ACHN (cell line): ENCODE data around the gene HOXD3.
A peak's percentile ranks its signal among the peaks of the same experiment; 100 is the strongest.

Experiments
- DNase-seq: peaks from one replicate; pipeline ENCODE4 v3.0.0-alpha.2; 2015
- in situ Hi-C: cut with HindIII; loops from 2 replicates; pipeline ENCODE4 v1.10.0; 2017; ENCODE audit warnings: low sequenced_read_pairs, low pct_ligation_motif_present, low pct_unique_long_range_greater_than_20kb

The HOXD3 gene

DNA sequence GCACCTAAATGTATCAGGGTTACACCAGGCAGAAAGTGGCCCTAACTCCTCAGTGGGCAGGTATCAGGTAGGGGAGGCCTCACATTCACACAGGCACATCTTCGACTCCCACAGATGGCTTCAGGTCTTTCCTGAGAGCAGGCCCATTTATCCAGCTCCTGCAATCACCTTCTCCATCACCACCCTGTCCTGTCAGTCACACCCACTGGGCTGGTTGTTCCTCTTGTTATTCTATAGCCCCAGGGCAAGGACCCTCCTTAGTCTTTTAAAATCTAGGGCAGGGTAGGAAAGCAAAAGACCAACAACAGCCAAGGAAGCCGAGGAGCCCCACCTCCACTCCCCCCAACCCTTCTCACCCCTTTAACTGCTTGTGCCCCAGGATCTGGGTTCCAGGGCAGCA is 14.8 kb upstream of the HOXD3 start:
- no peak for DNase-seq
- in situ Hi-C loops: loop anchor here (25.0 kb wide), 2 partner anchors 295 to 520 kb away; no protein-coding TSS in a partner anchor

DNA sequence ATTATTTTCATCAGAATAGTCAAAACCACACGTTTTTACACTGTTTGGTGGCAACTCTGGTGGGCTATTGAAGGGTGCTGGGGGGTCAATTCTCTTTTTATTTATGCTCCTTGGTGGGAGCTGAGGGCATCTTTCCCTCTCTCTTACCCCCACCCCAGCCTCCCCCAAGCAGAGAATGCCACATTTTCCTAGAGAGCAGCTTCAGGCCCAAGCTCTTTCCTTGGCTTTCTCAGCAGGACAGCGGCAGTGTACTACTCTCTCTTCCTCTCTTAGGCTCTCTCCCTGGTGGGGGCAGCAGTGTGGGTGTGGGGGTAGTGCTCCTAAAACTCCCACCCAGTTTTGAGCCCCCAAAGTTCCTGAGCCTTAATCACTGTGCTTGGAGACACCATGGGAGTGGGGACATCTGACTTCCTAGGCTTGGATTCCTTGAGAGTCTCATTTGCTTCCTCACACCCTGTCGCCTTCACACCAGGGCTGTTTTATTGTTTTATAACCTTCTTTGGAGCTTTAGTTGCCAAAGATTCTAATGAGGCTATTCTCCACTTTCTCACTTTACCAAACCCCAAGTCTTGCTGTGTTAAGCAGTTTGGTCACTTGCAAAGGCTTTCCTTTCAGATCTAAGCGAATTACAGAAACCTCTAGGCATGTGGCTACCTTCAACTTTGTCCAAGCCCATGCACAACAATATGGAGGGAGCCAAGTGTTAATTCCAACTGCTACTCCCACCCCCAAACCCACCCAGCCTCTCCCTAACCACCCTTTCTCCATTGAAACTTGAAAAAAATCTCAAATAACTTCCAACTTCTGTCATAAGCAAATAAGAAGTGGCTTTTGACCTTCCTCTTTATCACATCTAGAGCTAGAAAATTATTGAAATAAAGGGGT is 11.8 kb upstream of the HOXD3 start:
- DNase-seq: no peak
- in situ Hi-C loops: loop anchor here (25.0 kb wide), 2 partner anchors 292 to 517 kb away; no protein-coding TSS in a partner anchor

DNA sequence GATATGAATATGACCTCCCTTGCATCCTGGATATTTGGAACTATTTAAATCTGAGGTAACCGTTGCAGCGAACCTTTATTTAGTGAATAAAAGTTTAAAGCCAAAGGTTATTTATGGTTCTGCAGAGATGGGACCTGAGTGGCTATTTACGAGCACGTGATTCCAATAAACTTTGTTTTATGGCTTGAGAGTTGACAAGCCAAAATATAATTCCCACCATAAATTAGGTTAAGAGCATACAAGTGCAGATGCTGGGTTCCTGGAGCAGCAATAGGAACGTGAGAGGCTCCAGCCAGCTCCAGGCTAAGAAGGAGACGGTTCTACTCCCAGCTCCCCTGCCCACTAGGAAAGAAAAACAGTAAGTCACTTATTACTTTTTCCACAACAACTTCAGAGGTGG is 11.0 kb upstream of the HOXD3 start:
- DNase-seq: no peak
- in situ Hi-C loops: loop anchor here (25.0 kb wide), 2 partner anchors 291 to 516 kb away; no protein-coding TSS in a partner anchor

DNA sequence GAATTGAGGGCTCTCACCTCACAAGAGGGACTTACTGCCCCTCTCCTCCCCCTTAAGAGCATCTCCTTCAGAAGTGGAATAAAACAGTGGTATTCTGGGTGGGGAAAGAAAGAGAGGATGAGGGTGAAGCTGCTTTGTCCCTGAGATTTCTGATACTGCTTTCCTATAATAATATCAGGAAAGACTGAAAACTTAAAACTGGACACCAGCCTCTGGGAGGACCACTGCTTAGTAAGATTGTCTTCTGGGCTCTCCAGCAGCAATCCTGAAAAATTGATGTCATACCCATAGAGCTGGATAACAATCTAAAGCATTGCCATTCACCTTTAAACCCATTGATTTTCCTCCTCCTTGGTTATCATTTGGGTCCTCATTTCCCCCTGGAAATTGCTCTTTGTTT is 10.5 kb upstream of the HOXD3 start:
- in situ Hi-C loops: loop anchor here (25.0 kb wide), 2 partner anchors 291 to 516 kb away; no protein-coding TSS in a partner anchor
- no peak for DNase-seq

DNA sequence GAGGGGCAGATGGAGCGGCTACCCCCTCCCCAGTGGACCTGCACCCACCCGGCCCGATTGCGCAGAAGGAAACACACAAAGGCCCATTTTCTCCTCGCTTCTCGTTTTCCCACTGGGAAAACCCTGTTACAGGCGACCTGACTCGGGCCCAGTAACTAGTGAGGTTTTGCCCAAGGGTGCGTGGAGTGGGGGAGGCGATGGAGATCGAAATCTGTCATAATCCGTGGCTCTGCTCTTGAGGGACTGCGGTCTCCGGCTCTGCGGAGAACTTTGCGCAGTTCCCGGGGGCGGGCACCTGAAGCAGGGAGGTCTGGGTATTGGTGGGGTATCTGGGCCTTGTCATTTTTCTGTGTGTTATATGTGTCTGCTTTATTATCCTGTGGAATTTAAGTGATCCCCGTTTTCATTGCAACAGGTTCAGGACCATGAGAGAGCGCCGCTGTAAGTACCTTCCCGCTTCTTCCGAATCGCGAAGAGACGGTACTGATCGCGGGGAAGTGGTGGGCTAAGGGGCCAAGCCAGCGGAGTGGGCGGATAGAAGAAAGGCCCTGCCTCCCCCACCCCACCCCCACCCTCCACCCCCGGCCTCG is 9.8 kb upstream of the HOXD3 start:
- in situ Hi-C loops: loop anchor here (25.0 kb wide), 2 partner anchors 290 to 515 kb away; no protein-coding TSS in a partner anchor

DNA sequence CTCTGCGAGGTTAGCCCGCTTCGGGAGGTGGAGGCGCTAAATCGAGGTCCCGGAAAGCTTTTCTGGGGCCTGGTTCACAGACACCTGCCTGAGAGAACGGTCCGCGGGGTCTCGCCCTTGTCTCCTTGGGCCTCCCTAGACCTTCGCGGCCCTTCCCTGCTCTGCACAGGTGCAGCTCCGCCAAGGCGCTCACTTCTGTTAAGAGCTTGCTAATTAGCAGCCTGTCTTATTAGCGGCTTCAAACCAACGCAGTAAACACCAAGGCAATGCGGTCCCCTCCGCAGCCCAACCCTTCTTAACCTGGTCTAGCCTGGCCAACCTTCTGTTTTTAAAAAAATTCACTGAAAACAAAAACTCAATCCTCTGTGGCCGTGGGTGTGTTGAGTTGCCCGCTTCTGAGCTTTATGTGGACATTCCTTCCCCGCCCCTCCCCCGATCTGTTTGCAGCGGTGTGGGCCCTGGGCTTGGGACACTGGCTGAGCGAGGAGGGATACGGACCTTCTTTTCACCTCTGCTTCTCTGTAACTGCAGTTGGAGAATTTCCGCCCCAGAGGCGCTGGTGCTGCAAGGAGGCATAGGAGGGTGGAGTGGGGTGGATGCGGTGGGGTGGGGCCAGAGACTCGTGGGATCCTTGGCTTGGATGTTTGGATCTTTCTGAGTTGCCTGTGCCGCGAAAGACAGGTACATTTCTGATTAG is 9.2 kb upstream of the HOXD3 start:
- in situ Hi-C loops: loop anchor here (25.0 kb wide), 2 partner anchors 289 to 514 kb away; no protein-coding TSS in a partner anchor
- DNase-seq: no peak

More for the DNA sequence above, 9.8 kb upstream of the HOXD3 start:
- no peak for DNase-seq

DNA sequence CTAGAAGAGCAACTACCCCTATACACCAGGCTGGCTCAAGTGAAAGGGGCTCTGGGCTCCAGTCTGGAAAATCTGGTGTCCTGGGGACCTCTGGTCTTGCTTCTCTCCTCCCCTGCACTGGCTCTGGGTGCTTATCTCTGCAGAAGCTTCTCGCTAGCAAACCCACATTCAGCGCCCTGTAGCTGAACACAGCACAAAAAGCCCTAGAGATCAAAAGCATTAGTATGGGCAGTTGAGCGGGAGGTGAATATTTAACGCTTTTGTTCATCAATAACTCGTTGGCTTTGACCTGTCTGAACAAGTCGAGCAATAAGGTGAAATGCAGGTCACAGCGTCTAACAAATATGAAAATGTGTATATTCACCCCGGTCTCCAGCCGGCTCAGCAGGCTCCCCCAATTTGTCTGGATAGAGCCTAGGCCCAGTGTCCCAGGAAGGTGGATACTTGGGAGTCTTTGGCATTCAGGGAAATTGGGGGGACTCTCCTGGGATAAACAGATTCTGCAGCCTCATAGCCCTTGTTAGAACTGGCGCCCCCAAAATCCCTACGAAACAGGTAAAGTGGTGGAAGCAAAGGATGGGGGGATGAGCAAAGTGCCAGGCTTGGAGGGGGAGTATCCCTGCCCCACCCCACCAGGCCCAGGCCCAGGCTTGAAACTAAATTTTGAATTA is 8.2 kb upstream of the HOXD3 start:
- in situ Hi-C loops: loop anchor here (25.0 kb wide), 2 partner anchors 288 to 513 kb away; no protein-coding TSS in a partner anchor
- no peak for DNase-seq

DNA sequence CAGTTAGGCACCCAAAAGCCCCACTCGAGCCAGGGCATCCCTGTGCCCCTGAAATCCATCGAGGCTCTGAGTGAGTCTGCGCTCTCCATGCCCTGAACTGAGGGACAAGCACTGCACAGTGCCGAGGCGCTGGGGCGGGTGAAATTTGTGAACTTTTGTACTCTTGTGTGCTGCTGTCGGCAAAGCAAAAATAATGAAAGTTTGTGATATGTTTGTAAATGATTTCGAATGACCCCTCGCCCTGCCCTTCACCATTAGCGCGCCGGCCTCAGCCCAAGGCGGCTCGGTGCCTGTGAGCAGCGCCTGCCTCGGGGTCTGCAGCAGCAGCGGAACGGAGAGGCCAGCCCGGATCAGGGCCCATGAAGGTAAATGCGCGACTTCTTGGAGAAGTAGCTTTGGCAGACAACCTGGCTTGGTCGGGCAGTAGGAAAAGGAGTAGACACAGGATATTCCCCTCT is 7.6 kb upstream of the HOXD3 start:
- in situ Hi-C loops: loop anchor here (25.0 kb wide), 2 partner anchors 288 to 513 kb away; no protein-coding TSS in a partner anchor
- no peak for DNase-seq

DNA sequence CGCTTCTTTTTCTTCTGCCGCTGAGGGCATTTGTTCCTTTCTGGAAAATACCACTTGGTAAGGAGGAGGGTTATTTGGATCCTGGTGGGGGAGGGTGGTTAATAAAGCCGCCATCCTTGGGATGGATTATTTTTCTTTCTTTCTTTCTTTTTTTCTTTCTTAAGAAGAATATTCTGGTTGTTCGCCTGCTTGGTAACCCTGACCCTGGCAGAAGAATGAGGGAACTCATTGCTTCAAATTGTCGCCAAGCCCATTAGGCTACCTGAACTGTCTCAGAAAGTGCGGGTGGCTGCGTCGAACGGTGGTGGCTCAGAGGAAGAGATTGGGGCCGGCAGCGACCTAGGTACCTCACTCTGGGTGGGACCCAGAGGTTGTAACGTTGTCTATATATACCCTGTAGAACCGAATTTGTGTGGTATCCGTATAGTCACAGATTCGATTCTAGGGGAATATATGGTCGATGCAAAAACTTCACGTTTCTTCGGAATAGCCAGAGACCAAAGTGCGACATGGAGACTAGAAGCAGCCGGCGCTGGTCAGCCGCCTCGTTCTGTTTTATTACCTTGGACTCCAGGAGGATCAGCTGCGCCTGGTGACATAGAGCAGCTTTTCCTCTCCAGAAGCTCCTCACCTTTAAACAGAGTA is 7.0 kb upstream of the HOXD3 start:
- in situ Hi-C loops: loop anchor here (25.0 kb wide), 2 partner anchors 287 to 512 kb away; no protein-coding TSS in a partner anchor
- no peak for DNase-seq

DNA sequence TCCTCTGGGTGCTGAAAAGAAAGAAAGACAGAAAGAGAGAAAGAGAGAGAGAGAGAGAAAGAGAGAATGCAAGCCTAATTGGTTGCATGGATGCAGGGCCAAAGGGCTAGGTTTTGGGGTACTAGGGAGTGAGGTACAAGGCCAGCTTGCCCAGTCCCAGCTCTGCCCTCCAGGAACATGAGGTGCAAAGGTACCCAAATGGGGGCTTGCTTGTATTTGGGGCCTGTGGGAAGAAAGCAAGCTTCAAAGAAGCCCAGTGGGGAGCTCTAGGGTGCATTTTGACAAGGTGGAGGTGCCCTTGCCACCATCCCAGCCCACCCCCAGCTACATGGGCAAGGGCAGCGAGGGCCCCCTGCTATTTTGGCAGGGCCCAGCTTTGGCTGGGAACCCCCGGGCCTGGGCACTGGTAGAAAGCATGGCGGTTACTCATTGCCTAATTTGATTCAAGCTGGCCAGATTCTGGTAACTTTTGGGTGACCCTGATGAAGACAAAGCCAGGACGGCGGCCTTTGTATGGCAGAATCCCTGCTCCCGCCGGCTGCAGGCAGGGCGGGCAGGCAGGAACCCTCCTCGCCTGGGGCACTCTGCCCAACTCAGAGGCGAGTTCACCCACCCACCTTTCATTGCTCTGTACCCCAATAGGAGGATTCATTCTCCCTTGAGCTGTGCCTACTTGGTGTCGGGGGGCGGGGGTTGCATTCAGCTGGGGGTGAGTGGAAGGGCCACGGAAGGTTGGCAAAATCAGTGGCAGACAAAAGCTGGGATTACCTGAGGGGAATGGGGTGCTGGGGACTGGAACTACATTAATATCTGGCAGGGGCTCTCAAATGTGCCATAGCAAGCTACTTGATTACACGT is 6.3 kb upstream of the HOXD3 start:
- DNase-seq: no peak

DNA sequence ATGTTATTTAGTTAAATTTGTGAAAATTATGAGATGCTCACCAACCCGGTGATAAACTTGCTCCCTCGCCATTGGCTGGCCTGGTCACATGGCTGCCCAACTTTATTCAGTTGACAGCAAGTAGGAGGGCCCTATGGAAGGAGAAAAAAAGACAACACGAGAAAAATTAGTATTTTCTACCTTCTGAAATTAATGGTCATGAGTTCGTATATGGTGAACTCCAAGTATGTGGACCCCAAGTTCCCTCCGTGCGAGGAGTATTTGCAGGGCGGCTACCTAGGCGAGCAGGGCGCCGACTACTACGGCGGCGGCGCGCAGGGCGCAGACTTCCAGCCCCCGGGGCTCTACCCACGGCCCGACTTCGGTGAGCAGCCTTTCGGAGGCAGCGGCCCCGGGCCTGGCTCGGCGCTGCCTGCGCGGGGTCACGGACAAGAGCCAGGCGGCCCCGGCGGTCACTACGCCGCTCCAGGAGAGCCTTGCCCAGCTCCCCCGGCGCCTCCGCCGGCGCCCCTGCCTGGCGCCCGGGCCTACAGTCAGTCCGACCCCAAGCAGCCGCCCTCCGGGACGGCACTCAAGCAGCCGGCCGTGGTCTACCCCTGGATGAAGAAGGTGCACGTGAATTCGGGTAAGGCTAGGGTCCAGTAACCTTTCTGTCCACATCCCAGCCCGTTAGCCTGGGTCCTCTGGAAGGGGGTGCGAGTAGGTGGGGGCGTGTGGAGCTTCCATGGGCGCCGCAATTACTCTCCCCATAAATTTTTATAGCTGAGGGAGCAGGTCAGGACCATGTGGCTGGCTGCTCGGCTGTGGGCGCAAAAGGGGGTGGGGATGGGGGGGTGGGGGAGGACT is 5.4 kb upstream of the HOXD3 start, which contains the start of gene HOXD4:
TSS of gene HOXD4 (plus strand) at position 109 of the 846 bp plus-strand sequence. CDS start at position 193, 84 bp downstream.
- peak; percentile 68 for DNase-seq
- in situ Hi-C loops: no loop called here

More for the DNA sequence above, 6.3 kb upstream of the HOXD3 start:
- in situ Hi-C loops: no loop called here

DNA sequence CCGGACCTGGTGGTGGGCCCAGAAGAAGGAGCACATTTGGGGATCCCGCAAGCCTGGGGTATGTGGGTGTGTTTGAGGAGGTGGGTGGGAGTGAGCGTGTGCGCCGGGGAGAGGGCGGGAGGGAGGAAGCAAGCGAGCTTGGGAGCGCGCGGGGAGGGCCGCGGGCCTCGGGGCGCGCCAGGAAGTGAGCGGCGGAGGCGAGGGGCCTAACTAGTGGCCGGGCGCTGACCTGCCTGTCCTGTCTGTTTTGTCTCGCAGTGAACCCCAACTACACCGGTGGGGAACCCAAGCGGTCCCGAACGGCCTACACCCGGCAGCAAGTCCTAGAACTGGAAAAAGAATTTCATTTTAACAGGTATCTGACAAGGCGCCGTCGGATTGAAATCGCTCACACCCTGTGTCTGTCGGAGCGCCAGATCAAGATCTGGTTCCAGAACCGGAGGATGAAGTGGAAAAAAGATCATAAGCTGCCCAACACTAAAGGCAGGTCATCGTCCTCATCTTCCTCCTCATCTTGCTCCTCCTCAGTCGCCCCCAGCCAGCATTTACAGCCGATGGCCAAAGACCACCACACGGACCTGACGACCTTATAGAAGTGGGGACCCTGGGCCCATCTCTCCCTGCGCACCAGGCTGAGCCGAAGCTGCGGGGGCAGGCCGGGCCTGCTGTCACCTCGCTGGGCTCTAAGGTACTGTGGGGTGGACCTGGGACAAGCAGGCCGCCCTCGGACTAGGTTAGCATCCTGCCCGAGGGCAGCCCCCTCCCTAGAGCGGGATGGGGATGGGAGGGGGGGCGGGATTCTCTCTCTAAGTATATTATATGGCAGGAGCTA is 4.5 kb upstream of the HOXD3 start:
- in situ Hi-C loops: no loop called here
- DNase-seq: peak; percentile 70

DNA sequence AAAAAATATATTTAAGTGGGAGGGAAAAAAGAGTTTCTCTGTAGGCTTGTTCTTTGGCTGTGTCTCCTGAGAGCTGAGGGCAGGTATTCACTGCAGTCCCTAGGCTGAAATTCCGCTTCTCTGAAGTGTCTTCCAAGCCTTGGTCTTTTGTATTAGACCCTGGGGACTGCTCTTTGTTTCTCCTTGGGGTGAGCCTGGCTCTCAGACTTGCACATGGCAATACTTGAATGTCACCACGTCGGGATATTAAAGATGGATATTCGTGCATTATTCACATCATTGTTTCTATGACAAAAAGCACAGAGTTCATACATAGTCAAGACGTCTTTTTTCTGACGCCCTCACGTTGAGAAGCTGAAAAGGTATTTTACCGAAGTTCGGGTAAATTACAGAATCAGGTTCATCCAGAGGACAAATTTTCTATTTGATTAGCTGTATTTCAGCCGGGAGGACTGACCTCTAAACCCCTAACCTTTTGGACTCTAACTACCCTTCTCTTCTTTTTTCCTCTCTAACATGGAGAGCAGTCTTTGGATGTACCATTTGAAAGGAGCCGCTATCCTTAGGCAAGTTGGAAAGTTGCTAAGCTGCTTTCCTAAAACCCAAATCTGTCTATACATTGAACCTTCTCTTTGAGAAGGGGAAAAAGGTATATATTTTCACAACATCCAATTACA is 2.4 kb upstream of the HOXD3 start:
- DNase-seq: no peak
- in situ Hi-C loops: no loop called here

DNA sequence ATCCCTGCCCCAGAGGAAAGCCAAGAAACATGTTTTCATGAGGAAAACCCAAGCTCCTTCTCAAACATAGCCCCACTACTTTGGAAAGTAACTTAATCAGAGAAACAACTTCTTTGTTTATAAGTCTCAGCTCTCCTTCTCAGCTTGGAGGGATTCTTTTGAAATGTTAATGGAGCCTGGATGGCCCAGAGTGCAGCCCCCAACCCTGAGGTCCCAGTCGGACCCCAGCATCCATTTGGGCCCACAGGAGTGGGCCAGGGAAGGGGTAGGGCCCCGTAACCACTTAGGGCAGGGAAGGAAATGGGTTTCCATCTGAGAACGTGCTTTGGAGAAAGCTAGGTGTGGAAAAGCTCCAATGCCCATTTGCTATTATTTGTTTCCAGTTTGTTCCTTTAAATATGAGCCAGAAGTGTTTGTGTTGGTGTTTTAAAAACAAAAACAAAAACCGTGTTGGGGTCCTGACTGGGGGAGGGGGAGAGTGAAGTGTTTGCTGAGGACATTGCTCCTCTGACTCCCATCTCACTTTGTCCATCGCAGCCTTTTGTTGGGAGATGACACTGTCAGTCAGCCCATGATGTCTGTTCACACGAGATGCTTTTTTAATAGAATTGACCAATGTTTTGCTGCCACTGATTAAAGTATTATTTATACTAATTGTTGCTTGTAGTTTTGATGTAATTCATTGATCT is 1.6 kb upstream of the HOXD3 start:
- DNase-seq: no peak

More for the DNA sequence above, 1.6 kb upstream of the HOXD3 start:
- in situ Hi-C loops: no loop called here
